Hematopoietic multipotent progenitor cell treated with erythropoietin and hydrocortisone succinate and interleukin-3 and kit ligand, for 17 days (in vitro differentiated cells): ENCODE data around the gene XPC.

Experiments used
- DNase-seq: peaks from one replicate; pipeline ENCODE4 v3.0.0-alpha.2; 2015; ENCODE audit warnings: low spot score

The XPC gene

DNA sequence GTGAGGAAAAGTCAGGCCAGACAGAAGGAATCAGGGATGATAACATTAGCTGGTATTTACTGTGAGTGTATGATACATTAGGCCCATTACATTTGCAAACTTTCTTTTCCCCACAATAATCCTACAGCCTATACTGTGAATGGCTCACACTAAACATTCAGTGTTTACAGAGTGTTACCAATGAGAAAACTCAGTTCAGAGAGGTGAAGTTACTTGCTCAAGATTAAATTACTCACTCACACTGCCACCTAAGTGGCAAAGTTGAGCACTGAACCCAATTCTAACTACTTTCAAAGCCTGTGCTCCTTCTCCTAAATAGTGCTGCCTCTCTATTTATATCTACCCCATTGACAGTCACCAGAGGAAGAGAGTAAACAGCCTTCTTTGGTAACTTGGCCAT is 8.5 kb downstream of the XPC start:
- no peak for DNase-seq

- DNase-seq, result no peak
Measured at GRCh38 chr3:14169435-14169834, 9.0 kb downstream of the XPC start.

GRCh38 chr3:14166877-14167603 is 11.4 kb downstream of the XPC start:
- no peak for DNase-seq

DNA sequence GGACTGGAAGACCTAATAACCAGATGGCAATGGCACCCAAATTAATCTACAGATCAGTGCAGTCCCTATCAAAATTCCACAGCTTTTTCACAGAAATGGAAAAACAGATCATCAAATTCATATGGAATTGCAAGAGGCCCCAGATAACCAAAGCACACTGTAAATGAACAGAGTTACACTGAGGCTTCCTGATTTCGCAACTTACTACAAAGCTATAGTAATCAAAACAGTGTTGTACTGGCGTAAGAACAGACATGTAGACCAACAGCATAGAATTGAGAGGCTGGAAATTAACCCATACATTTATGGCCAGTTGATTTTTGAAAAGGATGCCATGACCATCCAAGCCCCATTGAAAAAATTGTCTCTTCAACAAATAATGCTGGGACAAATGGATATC is 16.2 kb downstream of the XPC start:
- no peak for DNase-seq

GRCh38 chr3:14161282-14161681 is 17.1 kb downstream of the XPC start:
- DNase-seq, result no peak

DNA sequence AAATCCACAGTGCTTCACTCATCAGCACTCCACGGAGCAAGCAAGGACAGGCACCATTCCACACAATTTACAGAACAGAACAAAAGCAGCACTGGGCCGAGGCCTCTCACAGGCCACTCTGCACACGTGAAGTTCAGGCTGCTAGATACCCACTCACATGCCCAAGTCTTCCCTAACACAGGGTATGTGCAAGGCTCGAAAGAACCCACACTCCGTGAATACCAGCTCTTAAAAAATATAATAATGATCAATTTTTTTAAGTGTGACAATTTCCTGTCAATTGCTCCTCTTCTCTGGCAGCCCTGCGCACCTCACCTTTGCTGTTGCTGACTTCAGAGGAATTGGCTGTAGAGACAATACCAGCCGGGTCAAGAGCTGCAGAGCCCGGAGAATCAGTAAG is 19.0 kb downstream of the XPC start:
- DNase-seq, result no peak

- no peak for DNase-seq
Measured at GRCh38 chr3:14158370-14158769, 20.0 kb downstream of the XPC start.

GRCh38 chr3:14157951-14158350 is 20.4 kb downstream of the XPC start:
- DNase-seq, result no peak

DNA sequence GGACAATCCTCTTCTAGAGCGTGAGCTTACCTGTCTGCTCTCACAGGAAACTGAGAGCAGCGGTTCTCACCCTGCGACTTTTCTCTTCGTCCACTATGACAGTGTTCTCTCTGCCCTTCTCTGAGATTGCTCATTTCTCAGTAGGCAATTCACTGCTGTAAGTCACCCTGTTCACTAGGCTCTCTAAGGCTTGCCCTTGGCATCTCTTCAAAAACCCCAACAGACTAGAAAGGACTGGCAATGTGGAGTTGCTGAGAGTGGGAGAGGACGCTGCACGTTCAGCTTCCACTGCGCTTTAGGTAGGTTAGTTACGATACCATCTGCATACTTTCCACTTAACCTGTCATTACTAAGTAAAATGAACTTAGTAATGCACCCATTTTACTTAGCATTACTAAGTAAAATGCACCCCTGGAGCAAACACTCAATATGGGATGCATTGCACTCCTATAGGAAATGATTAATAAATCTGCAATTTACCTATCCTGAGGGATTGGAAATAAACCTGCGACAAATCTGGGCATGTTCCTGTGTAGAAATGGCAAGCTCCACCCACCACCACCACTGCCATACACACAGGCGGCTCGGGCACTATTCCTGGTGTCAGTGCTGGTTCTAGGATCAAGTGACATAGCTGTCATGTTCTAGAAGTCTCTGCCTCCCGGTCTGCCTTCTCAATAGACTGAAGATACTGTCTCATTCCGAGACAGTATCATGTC is 21.4 kb downstream of the XPC start:
- no peak for DNase-seq

DNA sequence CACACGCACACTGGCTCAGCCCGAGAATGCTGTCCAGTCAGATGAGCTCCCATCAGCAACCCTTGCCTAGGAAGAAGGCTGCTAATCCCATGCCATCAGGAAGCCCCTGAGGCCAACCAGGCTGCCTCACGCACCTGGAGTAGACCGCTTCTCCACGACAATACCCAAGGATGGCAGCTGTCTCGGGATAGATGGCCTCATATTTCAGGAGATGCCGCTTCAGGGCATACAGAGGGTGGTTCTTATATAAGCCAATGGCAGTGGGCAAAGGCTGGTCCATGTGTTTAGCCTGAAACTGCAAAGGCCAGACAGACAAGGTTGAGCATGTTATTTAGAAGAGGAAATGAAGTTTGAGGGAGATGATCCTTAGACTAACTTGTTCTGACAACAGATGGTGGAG is 22.2 kb downstream of the XPC start:
- no peak for DNase-seq

- DNase-seq, result no peak
Measured at GRCh38 chr3:14154895-14155440, 23.4 kb downstream of the XPC start.

GRCh38 chr3:14154276-14154675 is 24.1 kb downstream of the XPC start:
- DNase-seq, result no peak

GRCh38 chr3:14153663-14154062 is 24.7 kb downstream of the XPC start:
- no peak for DNase-seq

- DNase-seq, result no peak
Measured at GRCh38 chr3:14152963-14153355, 25.4 kb downstream of the XPC start.

DNA sequence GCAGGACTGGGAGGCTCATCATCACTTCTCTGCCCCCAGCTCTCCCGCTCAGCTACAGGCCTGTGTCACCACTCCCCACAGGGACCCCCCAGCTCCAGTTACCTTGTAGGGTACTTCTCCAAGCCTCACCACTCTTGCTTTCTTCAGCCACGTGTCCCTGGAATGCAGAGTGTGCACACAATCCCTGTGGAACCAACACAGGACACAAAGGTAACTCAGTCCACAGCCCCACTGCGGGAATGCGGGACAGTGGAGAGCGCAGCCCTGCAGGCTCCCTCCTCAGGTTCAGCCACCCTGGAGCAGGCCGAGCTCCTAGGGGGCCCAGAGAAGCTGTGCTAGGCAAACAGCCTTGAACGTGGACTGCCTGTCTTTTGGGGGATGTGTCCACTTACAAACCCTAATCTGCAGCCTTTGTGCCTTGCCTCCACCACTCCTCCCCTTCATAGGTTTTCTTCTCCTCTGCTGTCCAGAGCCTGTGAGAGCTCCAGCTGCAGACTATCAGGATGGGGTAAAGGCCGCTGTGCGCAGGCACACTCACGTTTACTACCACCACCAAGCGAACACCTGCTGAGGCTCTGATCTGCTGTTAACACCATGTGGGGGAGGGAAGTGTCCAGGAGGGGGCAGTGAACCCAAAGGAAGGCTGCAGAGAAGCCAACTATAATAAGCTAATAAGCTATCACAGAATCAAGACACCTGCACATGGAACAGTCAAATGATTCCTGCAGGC is 26.0 kb downstream of the XPC start:
- no peak for DNase-seq

- no peak for DNase-seq
Measured at GRCh38 chr3:14151471-14152083, 26.8 kb downstream of the XPC start.

- no peak for DNase-seq
Measured at GRCh38 chr3:14150491-14151230, 27.7 kb downstream of the XPC start.

GRCh38 chr3:14150078-14150477 is 28.3 kb downstream of the XPC start:
- DNase-seq, result no peak

GRCh38 chr3:14148041-14148985 is 30.1 kb downstream of the XPC start:
- no peak for DNase-seq

DNA sequence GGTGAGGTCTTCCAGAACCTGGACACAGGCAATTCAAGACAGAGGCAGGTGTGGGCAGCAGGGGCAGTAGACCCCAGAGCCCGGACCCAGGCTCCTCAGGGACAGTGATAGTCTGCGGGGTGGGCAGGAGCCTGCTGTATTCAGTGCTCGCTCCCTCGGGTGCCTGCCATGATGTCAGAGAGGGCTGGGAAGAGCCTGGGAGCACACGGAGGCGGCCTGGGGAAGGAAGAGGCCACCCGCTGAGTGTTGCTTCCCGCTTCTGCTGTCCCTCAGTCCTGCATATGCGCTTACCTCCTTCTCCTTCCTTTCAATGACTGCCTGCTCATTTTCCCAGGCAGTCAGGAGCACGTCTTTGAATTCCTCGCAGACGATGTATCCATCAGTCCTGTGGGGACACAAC is 30.8 kb downstream of the XPC start:
- no peak for DNase-seq

DNA sequence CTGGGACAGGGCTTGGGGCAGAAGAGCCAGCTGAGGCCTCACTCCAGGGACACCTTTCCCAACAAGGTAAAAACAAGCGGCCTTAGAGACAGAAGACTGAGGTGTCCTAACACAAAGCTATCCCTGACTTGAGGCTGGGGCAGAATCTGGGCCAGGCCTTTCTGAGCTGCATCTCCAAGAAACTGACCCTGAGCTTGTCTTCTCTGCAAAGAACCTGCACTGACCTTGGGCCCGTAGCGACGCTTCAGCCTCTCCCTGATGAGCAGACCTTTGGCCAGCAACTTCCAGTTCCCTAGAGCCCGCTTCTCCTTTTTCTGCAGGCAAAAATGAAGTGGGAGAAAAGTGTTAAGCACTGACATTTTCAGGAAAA is 31.4 kb downstream of the XPC start:
- no peak for DNase-seq
